Activated CD4-positive, alpha-beta T cell treated with anti-CD3 and anti-CD28 coated beads, Interleukin-2, amount 10 ng/mL, durations not matched to agents 24 days and 14 days (primary cell): ENCODE results near the gene SLC12A2. TPM values are rescaled to one million over a fixed set of nuclear protein-coding genes. Genes with fewer than 3 reads are reported as not detected.

Source experiments
- DNase-seq: peaks from one replicate; pipeline ENCODE4 v3.0.0; 2022
- H3K27ac Mint-ChIP-seq: one replicate; pipeline ENCODE4 v1.8.0; 2022; ENCODE audit warnings: mild to moderate bottlenecking, mixed read lengths
- H3K27me3 Mint-ChIP-seq: one replicate; pipeline ENCODE4 v1.8.0; 2022; ENCODE audit warnings: mixed read lengths
- H3K36me3 Mint-ChIP-seq: one replicate; pipeline ENCODE4 v1.8.0; 2022; ENCODE audit warnings: low read depth, mild to moderate bottlenecking, mixed read lengths
- H3K4me1 Mint-ChIP-seq: one replicate; pipeline ENCODE4 v1.8.0; 2021; ENCODE audit warnings: mixed read lengths
- H3K4me3 Mint-ChIP-seq: one replicate; pipeline ENCODE4 v1.8.0; 2022; ENCODE audit warnings: mild to moderate bottlenecking, moderate library complexity, mixed read lengths
- H3K9me3 Mint-ChIP-seq: one replicate; pipeline ENCODE4 v1.8.0; 2021; ENCODE audit warnings: mixed read lengths
- intact Hi-C: fragments of 100-400 bp; cut with micrococcal nuclease; formaldehyde crosslinking; loops from one replicate; pipeline ENCODE4 v1.15.1; 2023
- total RNA-seq: library from RNA; stranded (reverse); gene quantifications from 2 replicates; pipeline ENCODE4 v1.2.3, GENCODE V29; 2022

Gene SLC12A2
- total RNA-seq, 1 donor from 2014 or later: 24.4 TPM

- H3K4me1 Mint-ChIP-seq: peaks cover 8% of the 10 kb centered on the region
- H3K27ac Mint-ChIP-seq: no peak overlapping the region
- intact Hi-C loops: no loop called here
- no peak for DNase-seq
- H3K9me3 Mint-ChIP-seq: no peaks in the 10 kb centered on the region
- no peak overlapping the region for H3K4me3 Mint-ChIP-seq
- no peaks in the 10 kb centered on the region for H3K27me3 Mint-ChIP-seq
- H3K36me3 Mint-ChIP-seq: peaks cover 17% of the 10 kb centered on the region
Observed at GRCh38 chr5:128109138-128109537, 25.6 kb downstream of the SLC12A2 start.

- Mint-ChIP-seq H3K4me1 (peaks cover 8% of the 10 kb centered on the region), H3K27ac (no peak overlapping the region), H3K36me3 (peaks cover 22% of the 10 kb centered on the region), H3K9me3 (no peaks in the 10 kb centered on the region), H3K27me3 (no peaks in the 10 kb centered on the region), H3K4me3 (no peak overlapping the region)
- intact Hi-C loops: no loop called here
- no peak for DNase-seq
Observed at GRCh38 chr5:128109766-128110165, 26.2 kb downstream of the SLC12A2 start.

DNA sequence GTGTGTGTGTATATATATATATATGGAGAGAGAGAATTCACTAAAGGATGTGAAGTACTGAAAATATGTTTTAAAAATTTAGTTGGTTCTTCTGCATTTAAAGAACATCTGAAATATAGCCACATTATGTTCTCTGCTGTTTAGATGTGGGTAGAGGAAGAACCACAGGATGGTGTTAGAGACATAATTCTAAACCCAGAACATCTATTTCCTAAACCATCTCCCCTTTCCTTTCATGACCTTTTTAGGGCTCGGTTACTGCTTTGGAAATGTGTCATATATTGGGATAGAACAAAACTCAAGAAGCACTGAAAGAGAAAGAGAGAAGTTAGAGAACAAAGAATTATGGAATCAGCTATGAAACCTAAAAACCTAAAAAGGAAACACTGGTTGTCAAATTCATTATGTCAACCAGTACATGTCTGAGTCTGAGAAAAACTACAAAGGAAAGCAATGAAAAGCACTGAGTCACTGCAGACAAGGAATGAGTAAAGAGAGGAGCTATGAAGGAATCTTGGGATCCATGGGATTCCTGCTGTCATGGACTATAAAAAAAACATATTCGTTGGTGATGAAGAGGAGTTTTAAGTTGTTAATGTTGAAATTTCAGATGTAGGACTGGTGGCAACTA, 28.4 kb downstream of the SLC12A2 start:
- intact Hi-C loops: no loop called here
- H3K27me3 Mint-ChIP-seq: no peaks in the 10 kb centered on the region
- no peak overlapping the region for H3K27ac Mint-ChIP-seq
- peaks cover 8% of the 10 kb centered on the region for H3K4me1 Mint-ChIP-seq
- H3K4me3 Mint-ChIP-seq: no peak overlapping the region
- H3K9me3 Mint-ChIP-seq: peaks cover 3% of the 10 kb centered on the region
- DNase-seq: no peak
- peaks cover 39% of the 10 kb centered on the region for H3K36me3 Mint-ChIP-seq

DNA sequence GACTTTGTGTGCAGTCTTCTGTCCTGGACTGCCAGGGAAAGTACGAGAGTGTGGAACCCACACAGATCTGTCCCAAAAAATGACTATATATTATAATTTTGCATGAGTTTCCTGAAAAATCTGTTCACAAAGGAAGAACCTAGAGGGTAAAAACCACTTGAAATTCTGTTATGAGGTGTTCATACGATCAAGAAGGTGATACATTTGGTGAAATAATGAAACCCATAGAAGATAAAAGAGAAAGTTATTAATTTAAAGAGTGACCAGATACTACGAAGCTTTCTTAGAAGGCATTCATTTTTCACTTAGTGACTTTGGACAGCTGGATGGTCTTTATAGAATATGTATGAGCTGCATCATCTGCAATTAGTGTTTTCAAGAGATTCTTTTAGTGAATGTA, 32.9 kb downstream of the SLC12A2 start:
- intact Hi-C loops: no loop called here
- H3K4me3 Mint-ChIP-seq: no peak overlapping the region
- peaks cover 56% of the 10 kb centered on the region for H3K36me3 Mint-ChIP-seq
- no peak for DNase-seq
- H3K9me3 Mint-ChIP-seq: peaks cover 11% of the 10 kb centered on the region
- no peak overlapping the region for H3K27ac Mint-ChIP-seq
- H3K27me3 Mint-ChIP-seq: no peaks in the 10 kb centered on the region
- peaks cover 5% of the 10 kb centered on the region for H3K4me1 Mint-ChIP-seq

- Mint-ChIP-seq H3K27me3 (no peaks in the 10 kb centered on the region), H3K27ac (no peak overlapping the region), H3K36me3 (peaks cover 51% of the 10 kb centered on the region)
Observed at GRCh38 chr5:128118214-128118613, 34.6 kb downstream of the SLC12A2 start.

DNA sequence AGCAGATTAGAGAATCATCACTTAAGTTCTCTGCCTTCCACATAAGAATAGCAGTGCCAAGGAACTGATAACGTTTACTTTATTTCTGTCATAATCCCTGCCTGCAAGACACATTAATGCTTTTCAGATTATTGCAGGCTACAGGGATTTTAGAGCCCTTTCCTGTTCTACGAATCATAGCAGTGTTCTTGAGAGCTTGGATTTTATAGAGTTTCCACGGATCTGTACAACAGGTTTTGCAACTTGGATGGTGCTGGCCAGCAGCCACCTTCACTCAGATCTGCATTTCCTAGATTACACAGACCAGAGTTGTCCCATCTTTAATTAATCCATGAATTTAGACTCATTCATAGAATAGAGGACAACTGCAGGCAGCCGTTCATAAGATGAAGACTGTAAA, 38.1 kb downstream of the SLC12A2 start:
- Mint-ChIP-seq H3K36me3 (peaks cover 25% of the 10 kb centered on the region), H3K4me3 (no peak overlapping the region), H3K9me3 (peaks cover 8% of the 10 kb centered on the region), H3K27me3 (no peaks in the 10 kb centered on the region), H3K4me1 (no peaks in the 10 kb centered on the region), H3K27ac (no peak overlapping the region)
- intact Hi-C loops: no loop called here
- no peak for DNase-seq

More at GRCh38 chr5:128118214-128118613, 34.6 kb downstream of the SLC12A2 start:
- H3K4me3 Mint-ChIP-seq: no peak overlapping the region
- no peak for DNase-seq
- intact Hi-C loops: no loop called here
- peaks cover 11% of the 10 kb centered on the region for H3K9me3 Mint-ChIP-seq
- H3K4me1 Mint-ChIP-seq: no peaks in the 10 kb centered on the region

DNA sequence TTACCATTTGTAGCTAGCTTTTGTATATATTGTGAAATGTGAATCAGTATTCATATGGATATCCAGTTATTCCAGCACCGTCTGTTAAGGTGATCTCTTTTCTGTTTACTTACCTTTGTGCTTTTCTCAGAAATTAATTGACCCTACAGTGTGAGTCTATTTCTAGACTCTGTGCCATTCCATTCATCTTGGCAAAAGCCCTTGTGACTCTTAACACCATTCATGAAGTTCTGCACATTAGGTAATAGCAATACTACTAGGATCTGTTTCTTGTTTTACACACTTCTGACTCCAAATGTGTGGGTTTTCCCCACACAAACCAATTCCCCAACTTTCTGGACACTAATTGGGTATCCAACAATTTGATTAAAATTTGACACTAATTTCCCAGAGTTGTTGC, 40.4 kb downstream of the SLC12A2 start:
- Mint-ChIP-seq H3K27me3 (no peaks in the 10 kb centered on the region), H3K4me1 (no peaks in the 10 kb centered on the region), H3K27ac (no peak overlapping the region), H3K36me3 (peaks cover 8% of the 10 kb centered on the region), H3K4me3 (no peak overlapping the region), H3K9me3 (peaks cover 2% of the 10 kb centered on the region)
- no peak for DNase-seq
- intact Hi-C loops: no loop called here

DNA sequence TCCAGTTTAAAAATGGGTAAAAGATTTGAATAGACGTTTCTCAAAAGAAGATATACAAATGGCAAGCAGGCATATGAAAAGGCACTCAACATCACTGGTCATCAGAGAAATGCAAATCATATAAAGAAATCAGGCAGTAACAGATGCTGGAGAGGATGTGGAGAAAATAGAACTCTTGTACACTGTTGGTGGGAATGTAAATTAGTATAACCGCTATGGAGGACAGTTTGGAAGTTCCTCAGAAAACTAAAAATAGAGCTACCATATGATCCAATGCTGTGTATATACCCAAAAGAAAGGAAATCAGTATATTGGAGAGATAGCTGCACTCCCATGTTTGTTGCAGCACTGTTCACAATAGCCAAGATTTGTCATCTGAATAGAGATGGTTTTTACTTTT, 42.7 kb downstream of the SLC12A2 start:
- Mint-ChIP-seq H3K36me3 (peaks cover 9% of the 10 kb centered on the region), H3K9me3 (no peaks in the 10 kb centered on the region), H3K27ac (no peak overlapping the region), H3K27me3 (no peaks in the 10 kb centered on the region), H3K4me1 (no peaks in the 10 kb centered on the region), H3K4me3 (no peak overlapping the region)
- DNase-seq: no peak
- intact Hi-C loops: no loop called here

GRCh38 chr5:128132499-128132898, 48.9 kb downstream of the SLC12A2 start:
- Mint-ChIP-seq H3K9me3 (no peaks in the 10 kb centered on the region), H3K27ac (no peak overlapping the region), H3K36me3 (peaks cover 34% of the 10 kb centered on the region), H3K27me3 (no peaks in the 10 kb centered on the region), H3K4me3 (no peak overlapping the region), H3K4me1 (no peaks in the 10 kb centered on the region)
- no peak for DNase-seq
- intact Hi-C loops: no loop called here

GRCh38 chr5:128135286-128135685, 51.7 kb downstream of the SLC12A2 start:
- peaks cover 42% of the 10 kb centered on the region for H3K36me3 Mint-ChIP-seq
- no peak overlapping the region for H3K27ac Mint-ChIP-seq
- no peaks in the 10 kb centered on the region for H3K9me3 Mint-ChIP-seq
- no peak overlapping the region for H3K4me3 Mint-ChIP-seq
- intact Hi-C loops: no loop called here
- no peaks in the 10 kb centered on the region for H3K4me1 Mint-ChIP-seq
- no peak for DNase-seq
- H3K27me3 Mint-ChIP-seq: no peaks in the 10 kb centered on the region

GRCh38 chr5:128143911-128144310, 60.3 kb downstream of the SLC12A2 start:
- no peaks in the 10 kb centered on the region for H3K9me3 Mint-ChIP-seq
- H3K27ac Mint-ChIP-seq: no peak overlapping the region
- H3K27me3 Mint-ChIP-seq: no peaks in the 10 kb centered on the region
- H3K36me3 Mint-ChIP-seq: peaks cover 8% of the 10 kb centered on the region
- no peak for DNase-seq
- H3K4me1 Mint-ChIP-seq: no peaks in the 10 kb centered on the region
- no peak overlapping the region for H3K4me3 Mint-ChIP-seq
- intact Hi-C loops: no loop called here

- intact Hi-C loops: no loop called here
- Mint-ChIP-seq H3K36me3 (peaks cover 8% of the 10 kb centered on the region), H3K27me3 (no peaks in the 10 kb centered on the region), H3K4me1 (no peaks in the 10 kb centered on the region), H3K9me3 (no peaks in the 10 kb centered on the region), H3K27ac (no peak overlapping the region), H3K4me3 (no peak overlapping the region)
- DNase-seq: no peak
Observed at GRCh38 chr5:128144491-128144890, 60.9 kb downstream of the SLC12A2 start.

- Mint-ChIP-seq H3K4me1 (no peaks in the 10 kb centered on the region), H3K27ac (no peak overlapping the region), H3K4me3 (no peak overlapping the region), H3K36me3 (peaks cover 10% of the 10 kb centered on the region), H3K27me3 (no peaks in the 10 kb centered on the region), H3K9me3 (no peaks in the 10 kb centered on the region)
- intact Hi-C loops: no loop called here
- DNase-seq: no peak
Observed at GRCh38 chr5:128146671-128147070, 63.1 kb downstream of the SLC12A2 start.

- Mint-ChIP-seq H3K4me3 (no peak overlapping the region), H3K27ac (no peak overlapping the region), H3K4me1 (no peaks in the 10 kb centered on the region), H3K27me3 (no peaks in the 10 kb centered on the region), H3K9me3 (peaks cover 7% of the 10 kb centered on the region), H3K36me3 (peaks cover 43% of the 10 kb centered on the region)
- DNase-seq: no peak
- intact Hi-C loops: no loop called here
Observed at GRCh38 chr5:128154943-128155342, 71.4 kb downstream of the SLC12A2 start.

DNA sequence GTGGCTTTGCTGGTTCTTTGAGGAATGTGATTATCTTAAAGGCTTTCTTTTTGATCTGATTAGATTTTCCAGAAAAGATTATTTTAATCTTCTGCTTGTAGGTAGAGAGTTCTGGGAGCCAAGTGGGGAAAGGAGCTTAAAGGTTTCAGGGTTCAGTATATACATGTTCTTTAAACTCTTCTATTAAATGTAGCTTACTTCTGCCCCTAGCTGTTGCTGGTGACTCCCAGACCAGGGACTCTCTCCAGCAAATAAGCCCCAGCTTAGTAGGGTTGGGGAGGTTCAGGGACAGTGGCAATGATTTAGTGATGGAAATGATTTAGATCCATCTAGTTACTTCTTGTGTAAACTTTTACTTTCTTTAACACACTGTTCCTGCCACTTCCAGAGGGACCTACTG, 72.2 kb downstream of the SLC12A2 start:
- H3K36me3 Mint-ChIP-seq: peaks cover 48% of the 10 kb centered on the region
- H3K4me1 Mint-ChIP-seq: no peaks in the 10 kb centered on the region
- H3K27ac Mint-ChIP-seq: no peak overlapping the region
- no peaks in the 10 kb centered on the region for H3K27me3 Mint-ChIP-seq
- no peak overlapping the region for H3K4me3 Mint-ChIP-seq
- peaks cover 7% of the 10 kb centered on the region for H3K9me3 Mint-ChIP-seq
- no peak for DNase-seq
- intact Hi-C loops: no loop called here
